ENCODE data around the gene NTN3.

Gene NTN3

DNA sequence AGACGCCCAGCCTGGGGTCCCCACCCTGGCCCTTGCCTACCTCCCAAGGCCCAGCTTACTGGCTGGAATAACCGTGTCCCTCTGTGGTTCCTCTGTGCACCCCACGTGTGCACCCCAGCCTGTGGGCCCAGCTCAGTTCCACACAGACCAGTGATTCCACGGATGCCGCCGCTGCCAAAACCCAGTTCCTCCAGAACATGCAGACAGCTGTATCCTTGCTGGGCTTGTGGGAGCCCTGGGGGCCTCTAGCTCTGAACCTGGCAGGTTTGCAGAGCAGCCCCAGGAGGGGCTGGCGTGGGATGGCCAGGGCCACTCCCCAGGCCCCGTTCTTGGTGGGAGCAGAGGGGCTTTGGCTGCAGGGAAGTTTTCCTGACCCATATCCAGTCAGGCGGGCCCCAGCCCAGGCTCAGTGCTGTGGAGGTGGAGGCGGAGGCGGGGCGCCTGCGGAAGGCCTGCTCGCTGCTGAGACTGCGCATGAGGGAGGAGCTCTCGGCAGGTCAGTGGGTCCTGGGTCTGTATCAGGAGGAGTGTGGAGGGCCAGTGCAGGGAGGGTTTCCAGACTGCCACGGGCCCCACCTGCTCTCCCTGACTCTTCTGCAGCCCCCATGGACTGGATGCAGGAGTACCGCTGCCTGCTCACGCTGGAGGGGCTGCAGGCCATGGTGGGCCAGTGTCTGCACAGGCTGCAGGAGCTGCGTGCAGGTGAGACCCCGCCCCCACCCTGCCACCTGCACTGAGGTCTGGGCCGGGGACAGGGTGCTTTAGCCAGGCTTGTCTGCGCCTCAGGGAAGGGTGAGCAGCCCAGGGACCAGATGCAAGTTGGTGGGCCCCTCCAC lies 8.8 kb upstream of the NTN3 start:
- no peak overlapping the region for H3K4me3 ChIP-seq (ENCODE audit: low read depth, low read length)
- TF ChIP-seq, protein P1, sequence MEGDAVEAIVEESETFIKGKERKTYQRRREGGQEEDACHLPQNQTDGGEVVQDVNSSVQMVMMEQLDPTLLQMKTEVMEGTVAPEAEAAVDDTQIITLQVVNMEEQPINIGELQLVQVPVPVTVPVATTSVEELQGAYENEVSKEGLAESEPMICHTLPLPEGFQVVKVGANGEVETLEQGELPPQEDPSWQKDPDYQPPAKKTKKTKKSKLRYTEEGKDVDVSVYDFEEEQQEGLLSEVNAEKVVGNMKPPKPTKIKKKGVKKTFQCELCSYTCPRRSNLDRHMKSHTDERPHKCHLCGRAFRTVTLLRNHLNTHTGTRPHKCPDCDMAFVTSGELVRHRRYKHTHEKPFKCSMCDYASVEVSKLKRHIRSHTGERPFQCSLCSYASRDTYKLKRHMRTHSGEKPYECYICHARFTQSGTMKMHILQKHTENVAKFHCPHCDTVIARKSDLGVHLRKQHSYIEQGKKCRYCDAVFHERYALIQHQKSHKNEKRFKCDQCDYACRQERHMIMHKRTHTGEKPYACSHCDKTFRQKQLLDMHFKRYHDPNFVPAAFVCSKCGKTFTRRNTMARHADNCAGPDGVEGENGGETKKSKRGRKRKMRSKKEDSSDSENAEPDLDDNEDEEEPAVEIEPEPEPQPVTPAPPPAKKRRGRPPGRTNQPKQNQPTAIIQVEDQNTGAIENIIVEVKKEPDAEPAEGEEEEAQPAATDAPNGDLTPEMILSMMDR (IDR thresholded peaks at IDR 0.05; ENCODE audit: low read depth, low read length) = no peak

DNA sequence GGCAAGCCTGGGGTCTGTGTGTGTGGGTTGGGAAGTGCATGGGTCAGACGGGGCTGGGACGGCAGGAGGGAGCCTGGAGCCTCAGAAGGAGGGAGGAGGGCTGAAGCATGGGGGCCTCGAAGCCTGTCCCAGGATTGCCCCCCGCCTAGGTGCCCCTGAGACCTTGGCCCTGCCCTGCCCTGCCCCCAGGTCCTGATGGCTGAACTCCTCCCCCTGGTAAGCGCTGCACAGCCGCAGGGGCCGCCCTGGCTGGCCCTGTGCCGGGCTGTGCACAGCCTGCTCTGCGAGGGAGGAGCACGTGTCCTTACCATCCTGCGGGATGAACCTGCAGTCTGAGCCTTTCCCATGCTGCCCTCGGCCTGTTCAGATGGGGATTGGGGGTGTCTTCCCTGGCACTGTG lies 6.8 kb upstream of the NTN3 start:
- TF ChIP-seq, protein P1 (IDR thresholded peaks at IDR 0.05; ENCODE audit: low read depth, low read length) = no peak
- no peak overlapping the region for H3K4me3 ChIP-seq (ENCODE audit: low read depth, low read length)

DNA sequence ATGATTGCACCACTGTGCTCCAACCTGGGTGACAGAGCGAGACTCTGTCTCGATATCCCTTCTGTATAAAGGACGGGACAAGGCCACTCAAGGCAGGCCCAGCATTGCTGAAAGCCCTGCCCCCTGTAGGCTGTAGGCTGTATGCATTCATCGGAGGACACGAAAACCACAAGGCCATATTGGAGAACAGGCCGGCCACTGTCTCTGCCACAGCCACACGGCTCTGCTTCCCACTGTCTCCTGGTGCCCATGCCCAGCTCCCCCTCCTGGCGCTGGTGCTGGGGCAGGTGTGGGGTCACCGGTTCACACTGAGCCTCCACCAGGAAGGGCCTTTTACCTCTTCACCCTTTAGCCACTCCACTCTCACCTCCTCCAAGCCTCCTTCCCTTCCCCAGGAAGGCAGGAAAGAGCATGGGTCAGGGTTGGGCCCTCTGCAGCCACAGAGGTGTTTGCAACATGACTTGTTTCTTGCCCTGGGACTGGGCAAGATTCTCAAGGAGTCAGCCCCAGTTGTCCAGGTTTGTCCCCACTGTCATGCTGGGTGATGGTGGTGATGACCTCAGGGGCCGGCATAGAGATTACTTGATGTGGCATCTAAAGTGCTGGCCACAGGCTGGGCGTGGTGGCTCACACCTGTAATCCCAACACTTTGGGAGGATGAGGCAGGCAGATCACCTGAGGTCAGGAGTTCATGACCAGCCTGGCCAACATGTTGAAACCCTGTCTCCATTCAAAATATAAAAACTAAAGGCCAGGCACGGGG lies 5.3 kb upstream of the NTN3 start:
- TF ChIP-seq, protein P1 (IDR thresholded peaks at IDR 0.05; ENCODE audit: low read depth, low read length) = no peak
- no peak overlapping the region for H3K4me3 ChIP-seq (ENCODE audit: low read depth, low read length)

DNA sequence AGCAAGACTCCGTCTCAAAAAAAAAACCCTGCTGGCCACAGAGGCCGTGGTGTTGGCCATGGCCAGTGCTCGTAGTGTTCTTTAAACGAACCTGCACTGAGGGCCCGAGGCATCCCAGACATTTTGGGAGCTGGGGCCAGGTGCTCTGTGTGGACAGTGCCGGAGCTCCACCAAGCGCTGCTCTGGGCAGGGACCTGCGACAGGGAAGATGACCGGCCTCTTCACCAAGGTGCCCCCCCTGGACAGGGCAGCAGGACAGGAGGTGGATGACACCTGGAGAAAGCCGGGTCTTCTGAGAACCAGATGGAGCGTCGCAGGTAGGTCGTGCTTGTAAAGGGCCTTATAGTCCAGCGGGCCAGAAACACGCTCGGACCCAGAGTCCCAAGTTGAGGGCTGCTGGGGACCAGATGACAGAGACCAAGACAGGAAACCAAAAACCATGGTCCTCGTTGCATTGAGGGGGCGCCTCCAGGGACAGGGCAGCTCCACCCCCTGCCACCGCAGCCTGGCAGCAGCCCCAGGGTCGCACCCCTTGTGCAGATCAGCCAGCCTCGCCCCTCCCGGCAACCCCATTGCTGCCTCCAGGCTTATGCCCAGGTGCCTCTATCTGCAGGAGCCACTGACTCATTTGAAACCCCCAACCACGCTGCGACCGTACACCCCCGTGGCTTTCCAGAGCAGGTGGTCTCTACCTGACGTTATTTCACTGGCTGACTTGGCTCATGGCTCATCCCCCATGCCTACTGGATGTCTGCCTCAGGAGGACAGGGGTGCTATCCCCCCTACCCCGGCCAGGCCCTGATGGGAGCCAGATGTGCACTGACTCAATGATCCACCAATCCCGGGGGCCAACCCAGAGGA lies 4.2 kb upstream of the NTN3 start:
- TF ChIP-seq, protein P1 (IDR thresholded peaks at IDR 0.05; ENCODE audit: low read depth, low read length) = no peak
- H3K4me3 ChIP-seq (ENCODE audit: low read depth, low read length) = peak overlapping the region; percentile 51; the same call in 1 of the 2 replicates

DNA sequence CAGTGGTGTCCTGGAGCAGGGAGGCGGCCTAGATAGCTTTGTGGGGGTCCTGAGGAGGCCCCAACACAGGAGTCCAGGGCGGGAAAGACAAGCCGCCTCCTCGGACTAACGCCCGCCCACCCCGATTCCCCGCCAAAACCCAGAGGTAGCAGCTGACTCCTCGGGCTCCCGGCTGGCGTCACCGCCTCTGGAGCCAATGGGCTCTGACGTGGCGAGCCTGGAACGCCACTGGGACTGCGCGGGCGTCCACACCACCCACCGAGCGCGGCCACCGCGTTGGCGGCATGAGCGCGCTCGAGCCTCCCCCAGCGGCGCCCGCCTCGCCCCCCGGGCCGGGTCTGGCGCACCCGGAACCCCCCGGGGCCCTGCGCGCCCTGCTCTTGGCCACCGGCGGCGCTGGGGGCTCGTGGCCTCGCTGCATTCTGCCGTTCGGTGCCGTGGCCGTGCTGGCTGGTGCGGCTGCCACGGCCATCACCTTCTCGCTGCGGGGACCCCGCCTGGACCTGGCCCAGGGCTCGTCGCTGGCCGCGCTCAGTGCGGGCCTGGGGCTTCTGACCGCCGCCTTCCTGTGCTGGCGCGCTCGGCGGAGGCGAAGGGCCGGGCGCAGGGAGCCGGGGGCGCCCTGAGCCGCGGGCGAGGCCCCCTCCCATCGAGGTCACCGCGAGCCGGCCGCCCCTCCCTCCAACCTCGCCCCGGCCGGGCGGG lies 3.4 kb upstream of the NTN3 start:
- peak overlapping the region; percentile 51 for H3K4me3 ChIP-seq (ENCODE audit: low read depth, low read length)
- TF ChIP-seq, protein P1 (IDR thresholded peaks at IDR 0.05; ENCODE audit: low read depth, low read length) = no peak

DNA sequence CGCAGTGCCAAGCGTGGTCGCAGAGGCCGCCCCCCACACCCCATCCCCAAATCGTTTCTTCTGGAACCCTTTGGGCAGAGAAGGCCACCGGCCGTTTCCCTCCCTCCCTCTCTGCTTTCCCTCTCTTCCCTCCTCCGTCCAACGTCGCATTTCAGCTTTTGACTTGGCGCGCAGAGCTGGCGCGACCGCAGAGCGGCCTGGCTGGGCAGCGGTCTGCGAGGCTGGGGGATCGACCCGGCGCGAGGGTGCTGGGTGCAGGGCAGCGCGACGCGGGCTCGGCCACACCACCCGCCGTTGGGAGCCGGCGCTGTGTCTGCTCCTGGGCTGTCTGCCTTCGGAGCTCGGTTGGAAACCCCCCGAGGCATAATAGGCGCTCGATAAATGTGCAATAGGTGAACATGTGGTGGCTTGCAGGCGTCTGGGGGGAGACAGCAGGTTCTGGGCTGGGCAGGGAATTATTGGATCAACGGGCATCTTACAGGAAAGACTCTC lies 2.8 kb upstream of the NTN3 start:
- TF ChIP-seq, protein P1 (IDR thresholded peaks at IDR 0.05; ENCODE audit: low read depth, low read length) = no peak

More for the DNA sequence above, 2.8 kb upstream of the NTN3 start:
- peak overlapping the region; percentile 51 for H3K4me3 ChIP-seq (ENCODE audit: low read depth, low read length)
